HCT116 (cell line): Measurements from ENCODE around the gene OXGR1. TPM values are rescaled to one million over a fixed set of nuclear protein-coding genes. Genes with fewer than 3 reads are reported as not detected.

ENCODE experiments used
- ATAC-seq: fragments of 200-7000 bp; cut with Tn5 transposase; 2 replicates; pipeline ENCODE4 v1.9.1; 2020; ENCODE audit warnings: mild to moderate bottlenecking, moderate library complexity
- Bru-seq: library from RNA; stranded (reverse); fragments of 400-500 nt; gene quantifications from one replicate; lab custom pipeline; 2021; lab: Mats Ljungman, UMichigan
- BruChase-seq, 2 experiments: library from RNA; stranded (reverse); fragments of 400-500 nt; gene quantifications; one replicate each; lab custom pipeline; 2021; lab: Mats Ljungman, UMichigan
- BruUV-seq: library from RNA; stranded (reverse); fragments of 400-500 nt; replicated peaks from 2 replicates; lab custom pipeline; 2021; lab: Mats Ljungman, UMichigan
- CTCF ChIA-PET: fragments of 300-600 bp; sonication (Branson Sonifier 250); formaldehyde crosslinking; loops from one replicate; lab custom pipeline; 2021; ENCODE audit warnings: antibody characterized with exemption; lab: Charles Lee
- POLR2A ChIA-PET: fragments of 300-600, 350-600 bp; sonication (Branson Sonifier 250); formaldehyde crosslinking; loops from one replicate; lab custom pipeline; 2021; ENCODE audit warnings: antibody characterized with exemption; lab: Charles Lee
- RAD21 ChIA-PET, 2 experiments: fragments of 300-600 bp; sonication (Branson Sonifier 250); formaldehyde crosslinking; loops; one replicate each; lab custom pipeline; 2023; ENCODE audit warnings: low total read pairs in 2 of 2; ENCODE audit not compliant: uncharacterized antibody in 2 of 2, unreplicated experiment in 2 of 2, low non-redundant PET in 1 of 2; lab: Charles Lee
- DNase-seq: peaks from one replicate; pipeline ENCODE4 v3.0.0-alpha.2; 2010; ENCODE audit warnings: low read depth, low spot score
- H2AFZ ChIP-seq: fragments of 200-600 bp; shearing (Covaris generic), sonication (generic); 2 replicates; pipeline ENCODE4 v1.6.1; 2017; ENCODE audit warnings: low read depth, mixed run types, mixed read lengths, antibody characterized with exemption, low read length; ENCODE audit not compliant: poor library complexity, severe bottlenecking
- H3K27ac ChIP-seq: 2 replicates; pipeline ENCODE4 v1.5.1; 2012; ENCODE audit warnings: low read depth, low read length
- H3K27me3 ChIP-seq: fragments of 200-600 bp; sonication (generic); 2 replicates; pipeline ENCODE4 v1.6.1; 2016; ENCODE audit warnings: mixed run types, low read length, mixed read lengths; ENCODE audit not compliant: insufficient read depth
- H3K36me3 ChIP-seq, 2 experiments: fragments of 200-500 bp in 1 of 2; fragments of 200-600 bp in 1 of 2; sonication (Bioruptor generic) in 1 of 2; sonication (generic) in 1 of 2; 2 replicates each; pipeline versions ENCODE4 v1.5.1 to v1.6.1; 2014 to 2016; ENCODE audit warnings: low read length in 2 of 2, inconsistent platforms in 1 of 2, mixed read lengths in 1 of 2, mixed run types in 1 of 2; ENCODE audit not compliant: insufficient read depth in 2 of 2, control insufficient read depth in 1 of 2
- H3K4me1 ChIP-seq, 2 experiments: fragments of 200-600 bp in 1 of 2; sonication (generic) in 1 of 2; 2 replicates each; pipeline versions ENCODE4 v1.5.1 to v1.6.1; 2012 to 2017; ENCODE audit warnings: low read length in 2 of 2, inconsistent platforms in 1 of 2, mild to moderate bottlenecking in 1 of 2, mixed read lengths in 1 of 2, mixed run types in 1 of 2, moderate library complexity in 1 of 2; ENCODE audit not compliant: insufficient read depth in 2 of 2, control insufficient read depth in 1 of 2
- H3K4me2 ChIP-seq: fragments of 200-600 bp; sonication (generic); 2 replicates; pipeline ENCODE4 v1.6.1; 2017; ENCODE audit warnings: mixed run types, low read length, mixed read lengths
- H3K4me3 ChIP-seq, 2 experiments: fragments of 200-600 bp in 1 of 2; sonication (generic) in 1 of 2; replicated peaks in 1 of 2; 2 replicates each; pipeline ENCODE4 v1.5.1; 2011 to 2016; ENCODE audit warnings: low read length in 2 of 2, control low read depth in 1 of 2, low read depth in 1 of 2, mild to moderate bottlenecking in 1 of 2, mixed read lengths in 1 of 2, mixed run types in 1 of 2
- H3K79me2 ChIP-seq: fragments of 200-600 bp; sonication (generic); 2 replicates; pipeline ENCODE4 v1.6.1; 2017; ENCODE audit warnings: mild to moderate bottlenecking, mixed run types, low read length, moderate library complexity, mixed read lengths; ENCODE audit not compliant: insufficient read depth
- H3K9ac ChIP-seq: fragments of 200-600 bp; sonication (generic); 2 replicates; pipeline ENCODE4 v1.6.1; 2016; ENCODE audit warnings: low read length, mixed read lengths
- H3K9me2 ChIP-seq: fragments of 200-600 bp; sonication (generic), shearing (Covaris generic); 2 replicates; pipeline ENCODE4 v1.6.1; 2017; ENCODE audit warnings: mixed run types, mild to moderate bottlenecking, moderate library complexity; ENCODE audit not compliant: insufficient read depth
- H3K9me3 ChIP-seq, 2 experiments: fragments of 200-500 bp in 1 of 2; fragments of 200-600 bp in 1 of 2; sonication (Bioruptor generic) in 1 of 2; sonication (generic) in 1 of 2; 2 replicates each; pipeline ENCODE4 v1.6.1; 2014 to 2017; ENCODE audit warnings: low read length in 2 of 2, mixed read lengths in 2 of 2, inconsistent platforms in 1 of 2, low read depth in 1 of 2, mild to moderate bottlenecking in 1 of 2, mixed run types in 1 of 2, moderate library complexity in 1 of 2; ENCODE audit not compliant: control insufficient read depth in 1 of 2, insufficient read depth in 1 of 2
- H4K20me1 ChIP-seq: fragments of 200-600 bp; sonication (generic), shearing (Covaris generic); 2 replicates; pipeline ENCODE4 v1.6.1; 2017; ENCODE audit warnings: mixed run types, mild to moderate bottlenecking, moderate library complexity; ENCODE audit not compliant: insufficient read depth
- ATF3 ChIP-seq: IDR thresholded peaks from 2 replicates; pipeline ENCODE4 v1.6.1; 2012
- CBX3 ChIP-seq: IDR thresholded peaks from 2 replicates; pipeline ENCODE4 v1.6.1; 2012; ENCODE audit warnings: low read depth
- CEBPB ChIP-seq: IDR thresholded peaks from 2 replicates; pipeline ENCODE4 v1.6.1; 2012; ENCODE audit warnings: low read depth
- CTCF ChIP-seq, 3 experiments: fragments of 200-600 bp in 1 of 3; sonication (generic) in 1 of 3; IDR thresholded peaks in 2 of 3; conservative IDR thresholded peaks in 1 of 3; 2 replicates each; pipeline ENCODE4 v1.5.1; 2012 to 2017; ENCODE audit warnings: low read depth in 2 of 3, low read length in 2 of 3, antibody characterized with exemption in 1 of 3, borderline replicate concordance in 1 of 3, control low read depth in 1 of 3, mild to moderate bottlenecking in 1 of 3, mixed read lengths in 1 of 3, mixed run types in 1 of 3, moderate library complexity in 1 of 3; ENCODE audit not compliant: insufficient read depth in 1 of 3
- EGR1 ChIP-seq: IDR thresholded peaks from 2 replicates; pipeline ENCODE4 v1.6.1; 2012; ENCODE audit warnings: low read depth
- ELF1 ChIP-seq: IDR thresholded peaks from 2 replicates; pipeline ENCODE4 v1.6.1; 2012; ENCODE audit warnings: low read depth, borderline replicate concordance
- FOSL1 ChIP-seq: IDR thresholded peaks from 2 replicates; pipeline ENCODE4 v1.6.1; 2012; ENCODE audit warnings: low read depth
- JUND ChIP-seq: IDR thresholded peaks from 2 replicates; pipeline ENCODE4 v1.6.1; 2012
- POLR2A ChIP-seq: IDR thresholded peaks from 2 replicates; pipeline ENCODE4 v1.7.0; 2011; ENCODE audit warnings: borderline replicate concordance; ENCODE audit not compliant: insufficient read depth, insufficient read length; ENCODE audit errors: extremely low read depth
- TCF7L2 ChIP-seq: IDR thresholded peaks from 2 replicates; pipeline ENCODE4 v1.7.0; 2011; ENCODE audit warnings: borderline replicate concordance, inconsistent platforms; ENCODE audit not compliant: insufficient read depth, insufficient read length; ENCODE audit errors: extremely low read depth
- YY1 ChIP-seq: IDR thresholded peaks from 2 replicates; pipeline ENCODE4 v1.6.1; 2011; ENCODE audit warnings: low read length, low read depth, moderate library complexity, mild to moderate bottlenecking; ENCODE audit not compliant: insufficient replicate concordance; ENCODE audit errors: extremely low read depth
- ZBTB33 ChIP-seq: IDR thresholded peaks from 2 replicates; pipeline ENCODE4 v1.6.1; 2011; ENCODE audit warnings: mild to moderate bottlenecking, low read length, moderate library complexity; ENCODE audit not compliant: insufficient replicate concordance; ENCODE audit errors: extremely low read depth
- ZNF274 ChIP-seq: fragments of 200-500 bp; sonication (Bioruptor generic); IDR thresholded peaks from 2 replicates; pipeline ENCODE4 v1.6.1; 2014; ENCODE audit warnings: mild to moderate bottlenecking, low read depth, low read length, inconsistent platforms
- intact Hi-C: fragments of 100-400 bp; cut with micrococcal nuclease; formaldehyde crosslinking; loops from 2 replicates; pipeline ENCODE4 v1.10.0; 2022
- long read RNA-seq: library from polyadenylated mRNA; unstranded; transcript quantifications from one replicate; pipeline ENCODE4 v2.0.0, GENCODE V29; 2021; ENCODE audit not compliant: unreplicated experiment
- polyA plus RNA-seq: library from polyadenylated mRNA; unstranded; fragments of >200 nt; gene quantifications from 2 replicates; pipeline ENCODE4 v1.2.1, GENCODE V29; 2012; ENCODE audit warnings: missing spikeins
- total RNA-seq: library from RNA; stranded (reverse); gene quantifications from one replicate; pipeline ENCODE4 v1.2.1, GENCODE V29; 2021; ENCODE audit not compliant: unreplicated experiment

Gene OXGR1
- total RNA-seq: not detected
- 0.08 TPM in 1 of 2 replicates, not detected in the other for polyA plus RNA-seq
- not detected for Bru-seq, nascent RNA
- BruChase-seq, experiment 1, labeled RNA remaining after a 6-hour chase: not detected
- not detected for BruChase-seq, experiment 2, labeled RNA remaining after a 2-hour chase
- long read RNA-seq: 0 reads

DNA sequence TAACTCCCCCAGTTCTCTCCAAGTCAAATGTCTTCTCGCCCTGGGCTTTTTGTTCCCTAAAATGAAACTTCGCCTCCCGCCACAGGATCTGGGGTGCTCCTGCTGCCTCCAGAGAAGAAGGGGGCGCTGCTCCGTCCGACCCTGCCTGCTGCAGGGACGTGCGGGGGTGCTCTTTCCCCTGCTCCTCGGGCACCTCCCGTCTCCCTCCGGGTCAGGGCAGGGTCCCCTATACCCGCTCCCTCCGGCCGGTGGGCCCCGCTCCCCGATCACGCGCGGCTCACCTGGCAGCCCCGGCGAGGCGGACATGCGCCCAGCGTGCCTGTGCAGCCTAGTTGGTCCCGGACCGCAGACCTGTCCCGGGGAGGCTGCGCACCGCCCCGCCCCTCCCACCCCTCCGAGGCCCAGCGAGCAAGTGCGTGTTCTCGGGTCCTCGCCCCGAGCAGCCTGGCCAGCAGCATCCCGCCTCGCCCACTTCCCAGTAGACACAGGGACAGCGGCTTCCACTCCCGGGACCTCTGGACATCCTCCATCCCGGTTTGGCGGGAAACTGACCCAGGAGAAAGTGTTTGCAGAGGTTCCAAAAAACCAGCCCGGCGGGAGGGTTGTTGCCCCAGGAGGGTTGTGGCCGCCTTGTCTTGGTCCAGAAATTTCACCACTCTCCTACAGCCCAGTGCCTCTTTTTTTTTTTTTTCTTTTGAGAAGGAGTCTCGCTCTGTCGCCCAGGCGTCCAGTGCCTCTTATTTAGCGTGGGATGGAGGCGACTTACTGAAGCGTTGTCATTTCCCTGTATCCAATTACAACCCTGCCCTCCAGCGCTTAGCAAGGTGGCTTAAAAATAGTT is at the start of gene OXGR1:
TSS of gene OXGR1 (minus strand) at position 460 of the 841 bp plus-strand sequence. CDS start 6,717 bp downstream, outside the sequence.
- H3K79me2 ChIP-seq: no peaks in the 10 kb centered on the region
- no peaks in the 10 kb centered on the region for H3K9me2 ChIP-seq
- peaks cover 13% of the 10 kb centered on the region; the same call in 1 of the 2 replicates for H3K27me3 ChIP-seq
- CTCF ChIA-PET: no interaction called here
- POLR2A ChIA-PET: no interaction called here
- no peak within 1 kb of the TSS for H3K4me3 ChIP-seq
- no peak within 1 kb of the TSS for H3K27ac ChIP-seq
- DNase-seq (no peak), ATAC-seq (no peak)
- no peak for TF ChIP-seq YY1
- no peak within 1 kb of the TSS for H3K9ac ChIP-seq
- no peaks in the 10 kb centered on the region for H3K9me3 ChIP-seq
- H4K20me1 ChIP-seq: no peaks in the 10 kb centered on the region
- H2AFZ ChIP-seq: no peak within 1 kb of the TSS
- no peak within 1 kb of the TSS for H3K4me2 ChIP-seq
- BruUV-seq: no TSS peak
- H3K36me3 ChIP-seq: no peaks in the 10 kb centered on the region
- RAD21 ChIA-PET: no interaction called here
- no peaks in the 10 kb centered on the region for H3K4me1 ChIP-seq
- intact Hi-C loops: no loop called here

DNA sequence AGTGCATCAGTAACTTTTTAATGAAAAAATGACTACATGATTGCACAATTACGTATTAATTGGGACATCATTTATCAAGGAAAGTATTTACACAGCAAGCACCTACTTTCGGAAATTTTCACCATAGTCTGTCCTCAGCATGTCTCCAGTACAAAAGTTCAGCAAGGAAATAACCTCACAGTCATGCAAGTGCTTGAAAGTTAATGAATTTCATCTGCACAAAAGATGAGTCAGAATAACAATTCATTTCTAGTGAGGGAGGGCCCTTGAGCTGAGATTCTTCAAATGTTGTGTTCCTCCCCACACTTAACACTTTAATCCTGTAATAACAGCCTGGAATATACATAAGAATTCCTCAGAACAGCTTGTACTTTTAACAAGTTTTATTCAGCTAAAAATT is 49.0 kb upstream of the OXGR1 start:
- Histone ChIP-seq H3K9me3 (no peaks in the 10 kb centered on the region), H3K27ac (no peak overlapping the region), H4K20me1 (no peaks in the 10 kb centered on the region), H3K79me2 (no peaks in the 10 kb centered on the region), H3K36me3 (no peaks in the 10 kb centered on the region), H3K4me1 (no peaks in the 10 kb centered on the region), H3K27me3 (no peaks in the 10 kb centered on the region), H3K4me2 (no peak overlapping the region), H2AFZ (no peak overlapping the region), H3K4me3 (no peak overlapping the region), H3K9ac (no peak overlapping the region), H3K9me2 (peaks cover 5% of the 10 kb centered on the region; the same call in 1 of the 2 replicates)
- DNase-seq (no peak), ATAC-seq (no peak)
- POLR2A ChIA-PET: no interaction called here
- RAD21 ChIA-PET: no interaction called here
- CTCF ChIA-PET: interaction anchor here (1.1 kb wide), 1 partner anchor 25 kb away, joined by 5 read pairs; no protein-coding TSS in a partner anchor
- intact Hi-C loops: no loop called here
- no TSS peak for BruUV-seq
- TF ChIP-seq CEBPB (no peak), TCF7L2 (no peak), CTCF (IDR thresholded peaks at IDR 0.05 in 2 of 3, conservative IDR thresholded peaks at IDR 0.05 in 1 of 3; ENCODE audit: borderline replicate concordance in 1 of 3, insufficient read depth in 1 of 3, low read depth in 2 of 3, low read length in 2 of 3) (no peak), JUND (no peak), CBX3 (no peak), FOSL1 (no peak), YY1 (no peak), POLR2A (no peak), ZBTB33 (no peak), EGR1 (no peak), ELF1 (no peak), ZNF274 (no peak), ATF3 (no peak)
